GM18870 (cell line): ENCODE measurements around the gene AACS.
"Not testable (repeated sequence)": the region's sequence is repeated elsewhere in the genome, so short reads cannot be mapped to it uniquely, and the experiment has no call there.

Experiments
- ATAC-seq: cut with Tn5 transposase; IDR thresholded peaks from one replicate; pipeline ENCODE4 v1.9.1; 2021; ENCODE audit warnings: moderate library complexity; ENCODE audit not compliant: unreplicated experiment

Gene AACS

GRCh38 chr12:125122668-125123067, 57.4 kb downstream of the AACS start:
- ATAC-seq = no peak

GRCh38 chr12:125124320-125124966, 59.2 kb downstream of the AACS start:
- no peak for ATAC-seq

DNA sequence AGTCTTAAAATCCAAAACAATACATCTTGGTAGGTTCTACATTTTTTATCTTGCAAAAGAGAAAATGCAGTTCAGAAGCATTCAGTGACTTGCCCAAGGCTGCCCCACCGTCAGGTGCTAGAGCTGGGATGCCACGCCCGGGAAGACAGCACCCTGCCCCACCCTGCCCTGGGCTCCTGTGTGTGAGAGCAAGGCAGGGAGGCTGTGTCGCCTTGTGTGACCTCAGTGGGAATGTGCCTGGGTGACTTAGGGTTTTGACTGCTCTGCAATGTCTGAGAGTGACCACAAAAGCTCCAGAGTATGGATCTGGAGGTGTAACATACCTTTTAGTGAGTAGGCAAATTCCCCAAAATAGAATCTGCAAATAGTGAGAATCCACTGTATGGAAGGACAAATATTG, 60.0 kb downstream of the AACS start:
- ATAC-seq = no peak

- ATAC-seq = no peak
These were observed 63.4 kb downstream of the AACS start for GRCh38 chr12:125128439-125129178.

- ATAC-seq = no peak
These were observed 63.9 kb downstream of the AACS start for GRCh38 chr12:125129179-125129571.

GRCh38 chr12:125129591-125130255, 64.5 kb downstream of the AACS start:
- ATAC-seq = no peak

GRCh38 chr12:125131958-125132357, 66.7 kb downstream of the AACS start:
- ATAC-seq = no peak

GRCh38 chr12:125132698-125133400, 67.6 kb downstream of the AACS start:
- ATAC-seq = no peak

GRCh38 chr12:125133616-125134015, 68.4 kb downstream of the AACS start:
- ATAC-seq = no peak

GRCh38 chr12:125134576-125134975, 69.3 kb downstream of the AACS start:
- ATAC-seq = no peak

DNA sequence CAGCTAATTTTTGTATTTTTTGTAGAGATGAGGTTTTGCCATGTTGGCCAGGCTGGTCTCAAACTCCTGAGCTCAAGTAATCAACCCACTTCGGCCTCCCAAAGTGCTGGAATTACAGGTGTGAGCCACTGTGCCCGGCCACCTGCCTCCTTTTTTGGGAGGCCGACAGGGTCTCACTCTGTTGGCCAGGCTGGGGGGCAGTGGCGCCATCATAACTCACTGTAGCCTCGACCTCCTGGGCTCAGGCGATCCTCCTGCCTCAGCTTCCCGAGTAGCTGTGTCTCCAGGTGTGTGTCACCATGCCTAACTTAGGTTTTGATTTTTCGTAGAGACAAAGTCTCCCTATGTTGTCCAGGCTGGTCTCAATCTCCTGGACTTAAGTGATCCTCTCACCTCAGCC, 70.7 kb downstream of the AACS start:
- no peak for ATAC-seq

GRCh38 chr12:125136702-125137101, 71.5 kb downstream of the AACS start:
- no peak for ATAC-seq

- no peak for ATAC-seq
These were observed 72.6 kb downstream of the AACS start for GRCh38 chr12:125137766-125138344.

DNA sequence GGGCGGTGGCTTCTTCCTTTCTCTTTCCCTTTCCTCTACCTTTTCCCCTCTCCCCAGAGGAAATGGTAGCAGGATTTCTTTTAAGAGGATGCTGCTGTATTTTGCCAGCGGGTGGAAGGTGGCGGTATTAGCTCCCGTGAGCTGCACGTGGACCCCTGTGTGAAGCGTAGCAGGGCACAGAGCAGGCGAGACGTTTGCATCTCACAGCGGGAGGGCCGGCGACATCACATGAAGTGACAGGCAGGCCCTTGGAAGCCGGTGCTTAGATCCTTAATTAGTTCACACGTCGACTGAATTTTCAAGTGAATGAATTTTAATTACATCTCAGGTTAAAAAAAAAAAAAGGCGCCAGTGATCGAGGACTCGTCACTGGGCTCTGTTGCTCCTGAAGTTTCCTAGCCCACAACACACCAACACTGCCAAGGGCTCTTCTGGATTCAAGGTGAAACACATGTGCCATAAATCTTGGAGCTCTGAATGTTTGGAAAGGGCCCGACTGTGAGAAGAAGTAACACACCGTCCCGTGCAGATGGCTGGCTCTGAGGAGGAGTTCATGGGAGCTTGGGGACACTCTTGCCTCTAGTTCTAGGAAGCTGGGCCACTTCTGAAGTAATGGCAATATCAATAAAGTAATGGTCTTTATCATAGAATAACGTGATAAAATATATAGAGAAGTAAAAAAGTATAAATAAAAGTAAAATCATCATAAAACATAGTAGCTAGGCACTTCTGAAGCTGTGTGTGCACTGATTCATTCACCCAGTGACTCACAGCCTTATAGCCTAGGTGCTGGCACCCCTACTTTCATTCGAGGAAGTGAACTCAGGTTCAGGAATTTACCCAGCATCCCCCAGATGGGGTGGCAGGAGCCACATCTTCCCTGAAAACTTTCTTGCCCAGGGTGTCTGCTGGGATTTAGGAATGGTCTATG, 75.3 kb downstream of the AACS start:
- ATAC-seq = no peak

GRCh38 chr12:125141210-125141573, 76.0 kb downstream of the AACS start:
- ATAC-seq = not testable (repeated sequence)

DNA sequence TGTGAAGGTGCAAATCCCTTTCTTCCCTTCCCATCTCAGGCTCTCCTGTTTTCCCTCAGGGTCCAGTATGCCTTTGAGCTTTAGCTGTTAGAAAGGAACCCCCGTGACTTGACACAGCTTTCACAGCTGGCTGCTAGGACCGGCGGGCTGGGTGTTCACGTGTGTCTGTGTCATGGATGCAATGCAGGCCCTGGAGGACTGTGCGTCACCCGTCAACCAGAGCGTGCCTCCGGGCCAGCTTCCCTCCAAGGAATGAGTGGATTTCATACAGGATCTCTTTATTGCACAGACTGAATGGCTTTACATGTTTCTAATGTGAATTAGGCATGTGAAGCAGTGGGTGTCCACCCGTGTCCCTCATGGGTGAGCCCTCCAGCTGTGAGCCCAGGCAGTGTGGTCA, 77.4 kb downstream of the AACS start:
- no peak for ATAC-seq

- ATAC-seq = no peak
These were observed 78.3 kb downstream of the AACS start for GRCh38 chr12:125143491-125143890.

GRCh38 chr12:125145196-125145595, 80.0 kb downstream of the AACS start:
- ATAC-seq = no peak

GRCh38 chr12:125148316-125148715, 83.1 kb downstream of the AACS start:
- no peak for ATAC-seq
